A673 (cell line): ENCODE data around the gene TICRR.

Source experiments
- EZH2 ChIP-seq: fragments of 200-600 bp; sonication (generic); IDR thresholded peaks from 2 replicates; pipeline ENCODE4 v1.6.1; 2017; ENCODE audit warnings: borderline replicate concordance, low read depth, mild to moderate bottlenecking, mixed read lengths, antibody characterized with exemption, low read length; ENCODE audit not compliant: poor library complexity, severe bottlenecking
- TF ChIP-seq, protein P1 (sequence below): fragments of 300-800, 200-600 bp; sonication (generic); conservative IDR thresholded peaks from 2 replicates; pipeline ENCODE4 v1.5.1; 2017; ENCODE audit warnings: low read depth, mild to moderate bottlenecking, antibody characterized with exemption, low read length, moderate library complexity, mixed read lengths

DNA sequence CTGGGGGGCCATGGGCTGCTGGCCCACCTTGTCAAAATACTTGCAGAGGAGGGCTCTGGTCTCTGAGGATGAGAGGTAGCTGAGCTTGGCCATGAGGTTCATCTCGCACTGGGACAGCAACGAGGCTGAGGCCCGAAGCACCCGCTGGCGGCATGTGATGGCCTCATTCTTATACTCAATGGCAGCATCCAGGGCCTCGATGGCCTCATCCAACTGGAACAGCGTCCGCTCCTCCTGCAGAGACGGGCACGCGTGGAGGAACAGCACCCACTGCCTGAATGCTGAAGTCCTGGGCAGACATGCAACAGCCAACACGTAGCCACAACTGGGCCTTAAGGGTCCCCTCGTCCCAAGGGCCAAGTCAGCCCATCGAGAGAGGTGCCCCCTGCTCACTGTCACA lies 55.0 kb downstream of the TICRR start:
- TF ChIP-seq, protein P1, sequence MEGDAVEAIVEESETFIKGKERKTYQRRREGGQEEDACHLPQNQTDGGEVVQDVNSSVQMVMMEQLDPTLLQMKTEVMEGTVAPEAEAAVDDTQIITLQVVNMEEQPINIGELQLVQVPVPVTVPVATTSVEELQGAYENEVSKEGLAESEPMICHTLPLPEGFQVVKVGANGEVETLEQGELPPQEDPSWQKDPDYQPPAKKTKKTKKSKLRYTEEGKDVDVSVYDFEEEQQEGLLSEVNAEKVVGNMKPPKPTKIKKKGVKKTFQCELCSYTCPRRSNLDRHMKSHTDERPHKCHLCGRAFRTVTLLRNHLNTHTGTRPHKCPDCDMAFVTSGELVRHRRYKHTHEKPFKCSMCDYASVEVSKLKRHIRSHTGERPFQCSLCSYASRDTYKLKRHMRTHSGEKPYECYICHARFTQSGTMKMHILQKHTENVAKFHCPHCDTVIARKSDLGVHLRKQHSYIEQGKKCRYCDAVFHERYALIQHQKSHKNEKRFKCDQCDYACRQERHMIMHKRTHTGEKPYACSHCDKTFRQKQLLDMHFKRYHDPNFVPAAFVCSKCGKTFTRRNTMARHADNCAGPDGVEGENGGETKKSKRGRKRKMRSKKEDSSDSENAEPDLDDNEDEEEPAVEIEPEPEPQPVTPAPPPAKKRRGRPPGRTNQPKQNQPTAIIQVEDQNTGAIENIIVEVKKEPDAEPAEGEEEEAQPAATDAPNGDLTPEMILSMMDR: no peak
- TF ChIP-seq EZH2: no peak
